ENCODE measurements around the gene IKBKG.

Gene IKBKG

DNA sequence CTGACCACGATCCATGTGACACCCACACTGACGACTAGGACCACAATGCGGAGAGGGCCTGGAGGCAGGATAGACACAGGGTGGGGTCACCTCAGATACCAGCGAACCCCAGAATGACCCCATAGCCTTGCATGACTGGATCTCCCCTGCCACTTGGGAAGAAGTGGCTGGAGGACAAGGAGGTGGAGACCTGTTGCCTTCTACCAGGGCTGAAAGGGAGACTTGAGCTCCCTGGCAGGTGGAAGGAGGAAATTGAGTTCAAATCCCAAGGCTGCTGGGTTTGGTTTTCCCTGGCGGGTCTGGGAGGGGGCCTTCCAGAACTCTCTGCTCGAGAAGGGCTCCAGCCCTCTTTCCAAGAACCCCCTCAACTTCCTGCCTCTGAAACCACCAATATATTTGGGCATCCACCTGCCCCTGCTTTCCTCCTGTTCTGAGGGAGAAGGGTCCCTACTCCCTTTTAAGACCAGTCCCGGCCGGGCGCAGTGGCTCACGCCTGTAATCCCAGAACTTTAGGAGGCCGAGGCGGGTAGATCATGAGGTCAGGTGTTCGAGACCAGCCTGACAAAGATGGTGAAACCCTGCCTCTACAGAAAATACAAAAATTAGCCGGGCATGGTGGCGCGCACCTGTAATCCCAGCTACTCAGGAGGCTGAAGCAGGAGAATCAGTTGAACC, 34.4 kb upstream of the IKBKG start:
- Histone ChIP-seq H3K27ac (ENCODE audit: low read depth, low read length) (no peak overlapping the region), H3K36me3 (ENCODE audit: insufficient read depth, low read length) (peaks cover 6% of the 10 kb centered on the region; the same call in 1 of the 2 replicates), H3K4me1 (ENCODE audit: insufficient read depth, low read length) (no peaks in the 10 kb centered on the region), H3K9ac (ENCODE audit: low read depth, low read length) (no peak overlapping the region), H3K27me3 (ENCODE audit: insufficient read depth, low read length) (no peaks in the 10 kb centered on the region), H3K9me3 (ENCODE audit: insufficient read depth, low read depth, low read length) (no peaks in the 10 kb centered on the region), H3K4me3 (ENCODE audit: low read length) (no peak overlapping the region)
- WGBS: 95% methylated on average over 16 of the region's 16 CpGs

DNA sequence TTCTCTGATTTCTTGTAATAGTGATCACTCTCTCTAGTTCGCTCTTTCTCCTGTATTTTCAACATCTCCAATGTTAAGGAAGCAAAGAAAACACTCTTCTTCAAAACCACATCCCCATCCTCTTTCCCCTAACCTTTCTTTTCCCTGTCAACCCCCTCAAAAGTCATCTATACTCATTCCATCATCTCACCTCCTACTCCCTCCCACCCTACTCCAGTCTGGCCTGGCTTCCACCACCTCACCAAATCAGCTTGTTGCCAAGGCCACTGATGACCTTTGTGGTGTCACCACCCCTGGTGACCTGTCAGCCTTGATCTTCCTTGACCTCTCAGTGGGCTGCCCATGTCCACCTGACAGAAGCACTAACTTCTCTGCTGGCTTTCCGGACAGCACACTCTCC, 33.7 kb upstream of the IKBKG start:
- no peak overlapping the region for H3K4me3 ChIP-seq (ENCODE audit: low read length)
- WGBS: 97% methylated on average over 2 of the region's 2 CpGs
- H3K9me3 ChIP-seq (ENCODE audit: insufficient read depth, low read depth, low read length): no peaks in the 10 kb centered on the region
- H3K27me3 ChIP-seq (ENCODE audit: insufficient read depth, low read length): no peaks in the 10 kb centered on the region
- H3K4me1 ChIP-seq (ENCODE audit: insufficient read depth, low read length): no peaks in the 10 kb centered on the region
- H3K36me3 ChIP-seq (ENCODE audit: insufficient read depth, low read length): peaks cover 6% of the 10 kb centered on the region; the same call in 1 of the 2 replicates
- no peak overlapping the region for H3K9ac ChIP-seq (ENCODE audit: low read depth, low read length)
- H3K27ac ChIP-seq (ENCODE audit: low read depth, low read length): no peak overlapping the region

DNA sequence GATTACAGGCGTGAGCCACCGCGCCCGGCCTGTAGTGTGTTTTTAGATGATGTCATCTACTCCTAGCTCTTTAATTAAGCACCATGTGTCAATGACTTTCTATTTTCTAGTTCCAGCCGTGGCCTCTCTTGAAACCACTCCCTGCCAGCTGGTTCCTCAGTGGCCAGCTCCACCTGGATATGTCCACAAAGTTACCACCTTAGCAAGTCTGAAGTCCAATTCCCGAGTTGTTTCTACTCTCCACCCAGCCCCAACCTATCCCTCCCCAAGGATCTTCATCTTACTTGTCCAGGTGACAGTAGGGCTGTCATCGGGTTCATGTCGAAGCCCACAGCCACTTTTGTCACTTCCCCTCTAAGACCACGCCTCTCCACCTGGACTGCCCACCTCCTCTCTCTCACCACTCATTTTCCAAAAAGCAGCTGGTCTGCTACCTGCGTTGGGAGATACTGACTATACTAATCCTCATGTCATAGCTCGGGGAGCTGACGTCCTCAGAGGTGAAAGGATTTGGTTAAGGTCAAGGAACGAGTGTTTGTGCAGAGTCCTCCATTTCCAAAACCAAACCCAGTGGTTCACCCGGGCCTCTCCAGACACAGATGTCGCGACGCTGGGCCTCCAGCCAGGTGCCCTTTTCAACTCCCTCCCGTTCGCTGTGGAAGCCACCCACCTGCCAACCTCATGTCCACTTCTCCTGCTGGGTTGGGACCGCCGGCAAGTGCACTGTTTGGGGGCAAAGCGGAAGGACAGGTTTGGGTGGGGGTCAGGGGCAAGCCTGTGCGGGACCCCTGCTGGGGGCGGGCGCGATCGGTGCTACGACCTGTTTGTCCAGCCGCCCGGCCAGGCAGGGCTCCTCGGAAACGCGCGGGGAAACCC, 32.1 kb upstream of the IKBKG start:
- H3K4me3 ChIP-seq (ENCODE audit: low read length): peak overlapping the region; percentile 76
- no peaks in the 10 kb centered on the region; the same call in 1 of the 2 replicates for H3K27me3 ChIP-seq (ENCODE audit: insufficient read depth, low read length)

DNA sequence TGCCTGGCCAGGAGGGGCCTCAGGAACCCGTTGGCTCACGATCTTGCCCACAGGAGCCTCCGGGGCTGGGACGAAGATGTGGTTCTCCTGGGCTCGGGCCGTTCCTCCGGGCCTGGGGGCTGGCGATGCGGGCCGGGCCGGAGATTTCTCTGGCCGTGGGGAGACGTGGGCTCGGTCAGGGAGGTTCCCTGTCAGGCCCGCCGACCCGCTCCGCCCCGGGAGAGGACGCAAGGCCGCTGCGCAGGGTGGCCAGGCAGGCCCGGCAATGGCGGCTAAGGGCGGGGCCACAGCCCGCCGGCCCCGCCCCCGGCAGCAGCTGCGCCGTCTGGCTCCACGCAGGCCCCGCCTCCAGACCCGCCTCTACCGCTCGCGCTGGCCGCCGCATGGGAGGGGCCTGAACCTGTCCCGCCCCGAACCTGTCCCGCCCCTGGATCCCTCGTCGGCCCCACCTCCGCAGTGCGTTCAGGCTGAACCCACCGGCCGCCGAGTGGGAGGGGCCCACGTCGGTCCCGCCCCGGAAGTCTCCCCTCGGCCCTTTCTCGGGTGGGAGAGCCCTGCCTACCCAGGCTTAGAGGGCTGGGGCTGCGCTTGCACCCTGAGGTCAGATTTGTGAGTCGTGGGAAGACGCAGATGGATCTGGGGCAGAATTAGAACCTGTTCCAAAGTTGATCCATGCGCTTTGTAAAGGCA, 31.3 kb upstream of the IKBKG start, which contains the start of gene FAM3A:
Gene FAM3A (minus strand): TSS at position 267 of the 690 bp plus-strand sequence. CDS start 460 bp downstream, outside the sequence.
- no peaks in the 10 kb centered on the region for H3K4me1 ChIP-seq (ENCODE audit: insufficient read depth, low read length)
- WGBS: under 1% methylated on average over 59 of the region's 59 CpGs
- peak within 1 kb of the TSS; percentile 76 for H3K4me3 ChIP-seq (ENCODE audit: low read length)
- H3K9ac ChIP-seq (ENCODE audit: low read depth, low read length): peak within 1 kb of the TSS; percentile 74
- H3K27ac ChIP-seq (ENCODE audit: low read depth, low read length): peak within 1 kb of the TSS; percentile 99; the same call in 1 of the 2 replicates
- no peaks in the 10 kb centered on the region for H3K9me3 ChIP-seq (ENCODE audit: insufficient read depth, low read depth, low read length)
- H3K36me3 ChIP-seq (ENCODE audit: insufficient read depth, low read length): no peaks in the 10 kb centered on the region
- H3K27me3 ChIP-seq (ENCODE audit: insufficient read depth, low read length): no peaks in the 10 kb centered on the region; the same call in 1 of the 2 replicates

More for the DNA sequence above, 32.1 kb upstream of the IKBKG start:
- no peaks in the 10 kb centered on the region for H3K36me3 ChIP-seq (ENCODE audit: insufficient read depth, low read length)
- H3K27ac ChIP-seq (ENCODE audit: low read depth, low read length): peak overlapping the region; percentile 52; the same call in 1 of the 2 replicates
- no peaks in the 10 kb centered on the region for H3K9me3 ChIP-seq (ENCODE audit: insufficient read depth, low read depth, low read length)
- 25% methylated on average over 31 of the region's 34 CpGs for WGBS
- peak overlapping the region; percentile 73 for H3K9ac ChIP-seq (ENCODE audit: low read depth, low read length)
- no peaks in the 10 kb centered on the region for H3K4me1 ChIP-seq (ENCODE audit: insufficient read depth, low read length)

DNA sequence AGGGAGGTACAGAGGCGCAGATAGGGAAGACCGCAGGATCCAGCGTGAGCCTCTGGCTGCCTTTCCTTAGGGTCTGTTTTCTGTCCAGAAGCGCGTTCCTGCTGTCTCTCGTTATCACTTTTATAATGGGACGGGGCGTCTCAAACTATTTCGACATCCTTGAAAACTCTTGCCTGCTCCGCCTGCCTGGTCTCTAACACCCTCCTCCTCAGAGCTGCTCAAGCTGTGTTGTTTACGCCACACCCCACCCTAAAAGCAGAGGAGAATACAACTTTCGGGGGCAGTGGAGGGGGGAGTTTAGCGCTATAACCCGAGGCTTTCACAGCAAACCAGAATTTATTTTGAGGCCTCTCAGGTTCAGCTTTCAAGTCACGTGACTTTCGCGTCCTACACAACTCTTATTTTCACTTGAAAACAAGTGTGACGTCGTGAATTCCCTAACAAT, 30.7 kb upstream of the IKBKG start:
- Histone ChIP-seq H3K9ac (ENCODE audit: low read depth, low read length) (peak overlapping the region; percentile 74), H3K36me3 (ENCODE audit: insufficient read depth, low read length) (no peaks in the 10 kb centered on the region), H3K9me3 (ENCODE audit: insufficient read depth, low read depth, low read length) (no peaks in the 10 kb centered on the region), H3K27me3 (ENCODE audit: insufficient read depth, low read length) (no peaks in the 10 kb centered on the region; the same call in 1 of the 2 replicates), H3K4me3 (ENCODE audit: low read length) (peak overlapping the region; percentile 67), H3K27ac (ENCODE audit: low read depth, low read length) (peak overlapping the region; percentile 99; the same call in 1 of the 2 replicates), H3K4me1 (ENCODE audit: insufficient read depth, low read length) (no peaks in the 10 kb centered on the region)
- under 1% methylated on average over 18 of the region's 19 CpGs for WGBS

DNA sequence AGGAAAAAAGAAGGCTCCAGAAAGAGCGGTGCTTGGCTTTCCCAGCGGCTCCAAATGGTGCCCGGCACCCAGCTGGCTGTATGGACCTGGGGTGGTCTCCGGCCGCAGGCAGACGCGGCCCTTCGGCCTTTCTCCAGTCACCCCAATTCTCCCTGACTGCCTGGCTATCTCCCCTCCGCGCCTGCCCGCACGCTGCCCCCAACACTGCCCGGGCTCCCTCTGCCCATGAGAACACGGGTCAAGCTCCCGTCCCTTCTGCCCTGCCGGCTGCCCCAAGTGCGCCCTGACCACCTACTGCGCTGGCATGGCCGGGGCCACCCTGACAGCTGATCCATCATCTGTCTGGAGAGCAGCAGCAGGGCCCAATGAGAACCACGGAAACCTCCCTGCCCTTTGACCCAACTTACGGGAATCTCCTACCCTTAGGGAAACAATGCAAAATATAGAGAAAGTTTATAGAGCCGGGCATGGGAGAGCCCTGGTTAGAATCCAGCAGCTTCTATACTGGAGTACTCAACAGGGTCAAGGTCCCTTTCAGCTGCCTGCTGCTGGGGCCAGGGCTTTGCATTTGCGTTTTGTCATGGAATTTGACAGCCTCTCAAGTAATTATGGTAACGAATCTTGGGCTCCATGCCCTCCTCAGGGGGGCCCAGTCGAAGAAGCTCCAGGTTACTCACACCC, 30.2 kb upstream of the IKBKG start:
- Histone ChIP-seq H3K27ac (ENCODE audit: low read depth, low read length) (peak overlapping the region; percentile 99; the same call in 1 of the 2 replicates), H3K9ac (ENCODE audit: low read depth, low read length) (peak overlapping the region; percentile 44; the same call in 1 of the 2 replicates), H3K27me3 (ENCODE audit: insufficient read depth, low read length) (peaks cover under 1% of the 10 kb centered on the region), H3K4me1 (ENCODE audit: insufficient read depth, low read length) (no peaks in the 10 kb centered on the region), H3K4me3 (ENCODE audit: low read length) (peak overlapping the region; percentile 67), H3K9me3 (ENCODE audit: insufficient read depth, low read depth, low read length) (no peaks in the 10 kb centered on the region), H3K36me3 (ENCODE audit: insufficient read depth, low read length) (no peaks in the 10 kb centered on the region)
- WGBS: 2% methylated on average over 24 of the region's 25 CpGs

DNA sequence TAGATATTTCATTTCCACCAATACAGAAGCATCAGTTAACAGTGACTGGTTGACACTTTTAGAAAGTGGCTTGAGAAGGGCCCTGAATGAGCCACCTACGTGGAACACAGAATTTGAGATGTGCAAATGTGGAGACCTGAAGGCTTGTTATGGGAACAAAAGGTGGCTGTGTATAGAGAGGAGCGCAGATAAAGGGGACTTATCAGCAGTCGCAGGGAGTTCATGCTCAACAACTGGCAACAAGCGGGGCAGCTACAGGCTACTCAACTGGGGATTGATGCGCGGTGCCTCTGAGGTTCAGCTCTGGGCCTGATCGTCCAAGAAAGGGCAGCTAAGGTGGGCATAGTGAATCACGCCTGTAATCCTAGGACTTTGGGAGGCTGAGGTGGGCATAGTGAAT, 28.0 kb upstream of the IKBKG start:
- no peak overlapping the region for H3K4me3 ChIP-seq (ENCODE audit: low read length)
- peaks cover 2% of the 10 kb centered on the region for H3K27me3 ChIP-seq (ENCODE audit: insufficient read depth, low read length)
- no peaks in the 10 kb centered on the region for H3K4me1 ChIP-seq (ENCODE audit: insufficient read depth, low read length)
- no peak overlapping the region for H3K27ac ChIP-seq (ENCODE audit: low read depth, low read length)
- H3K9me3 ChIP-seq (ENCODE audit: insufficient read depth, low read depth, low read length): no peaks in the 10 kb centered on the region
- no peak overlapping the region for H3K9ac ChIP-seq (ENCODE audit: low read depth, low read length)
- 92% methylated on average over 8 of the region's 8 CpGs for WGBS
- no peaks in the 10 kb centered on the region for H3K36me3 ChIP-seq (ENCODE audit: insufficient read depth, low read length)

DNA sequence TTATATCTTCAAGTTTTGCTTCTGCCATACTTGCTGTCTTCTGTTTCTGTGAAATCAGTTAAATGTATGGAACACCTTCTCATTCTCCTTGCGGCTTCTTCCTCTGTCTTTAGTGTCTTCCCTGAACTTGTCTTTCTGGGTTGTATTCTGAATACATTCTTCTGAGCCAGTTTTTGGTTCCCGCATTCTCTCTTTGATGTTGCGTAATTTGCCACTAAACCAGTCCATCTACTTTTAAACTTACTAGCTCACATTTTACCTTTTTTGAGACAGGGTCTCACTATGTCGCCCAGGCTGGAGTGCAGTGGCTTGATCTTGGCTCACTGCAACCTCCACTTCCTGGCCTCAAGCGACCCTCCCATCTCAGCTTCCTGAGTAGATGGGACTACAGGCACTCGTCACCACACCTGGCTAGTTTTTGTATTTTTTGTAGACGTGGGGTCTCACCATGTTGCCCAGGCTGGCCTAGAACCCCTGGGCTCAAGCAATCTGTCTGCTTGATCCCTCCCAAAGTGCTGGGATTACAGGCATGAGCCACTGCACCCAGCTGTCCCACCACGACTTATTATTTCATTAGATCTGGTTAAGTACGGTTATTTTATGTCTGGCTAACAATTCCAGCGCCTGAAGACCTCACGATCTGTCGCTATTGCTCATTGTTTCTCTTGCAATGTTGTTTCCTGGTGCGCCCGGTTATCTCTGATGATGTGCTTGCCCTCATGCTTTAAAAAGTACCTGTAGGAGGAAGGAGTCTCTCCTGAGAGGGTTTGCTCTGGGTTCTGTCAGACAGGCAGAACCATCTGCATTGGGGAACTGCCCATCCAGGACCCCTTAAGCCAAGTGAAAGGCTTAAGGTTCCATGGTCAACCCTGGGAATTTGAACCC, 21.6 kb upstream of the IKBKG start:
- Histone ChIP-seq H3K9ac (ENCODE audit: low read depth, low read length) (no peak overlapping the region), H3K4me1 (ENCODE audit: insufficient read depth, low read length) (no peaks in the 10 kb centered on the region), H3K27me3 (ENCODE audit: insufficient read depth, low read length) (peaks cover 13% of the 10 kb centered on the region), H3K27ac (ENCODE audit: low read depth, low read length) (no peak overlapping the region), H3K36me3 (ENCODE audit: insufficient read depth, low read length) (no peaks in the 10 kb centered on the region; the same call in 1 of the 2 replicates), H3K9me3 (ENCODE audit: insufficient read depth, low read depth, low read length) (no peaks in the 10 kb centered on the region), H3K4me3 (ENCODE audit: low read length) (no peak overlapping the region)
- 94% methylated on average over 13 of the region's 14 CpGs for WGBS

DNA sequence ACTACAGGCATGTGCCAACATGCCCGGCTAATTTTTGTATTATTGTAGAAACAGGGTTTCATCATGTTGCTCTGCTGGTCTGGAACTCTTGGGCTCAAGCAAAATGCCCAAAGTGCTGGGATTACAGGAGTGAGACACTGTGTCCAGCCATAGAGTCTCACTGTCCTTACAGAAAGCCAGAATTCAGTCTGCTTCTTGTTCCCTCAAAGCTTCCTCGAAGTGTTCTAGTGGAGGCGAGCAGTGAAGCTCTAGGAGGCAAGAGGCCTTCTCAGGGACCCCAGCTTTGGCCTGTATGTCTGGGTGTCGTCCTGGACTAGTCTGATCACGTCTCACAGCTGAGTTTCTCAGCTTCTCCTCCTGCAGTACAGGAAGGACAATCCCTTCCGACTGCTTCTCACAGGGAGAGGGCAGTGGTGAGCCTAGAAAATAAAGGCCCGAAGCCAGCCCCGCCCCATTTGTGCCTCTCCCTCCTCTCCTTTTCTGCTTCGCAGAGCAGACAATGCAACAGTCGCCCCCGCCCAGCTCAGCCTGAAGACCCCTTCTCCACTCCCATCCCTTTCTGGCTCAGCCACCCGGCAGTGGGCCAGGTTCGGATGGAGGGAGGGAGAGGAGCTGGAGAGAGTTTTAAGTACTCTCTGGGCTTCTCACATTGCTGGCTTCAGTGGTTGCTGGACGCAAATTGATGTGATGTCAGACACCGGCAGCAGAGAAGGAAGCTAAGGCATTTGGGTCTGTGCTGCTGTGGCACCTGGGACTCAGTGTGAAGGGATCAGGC, 20.3 kb upstream of the IKBKG start:
- H3K4me1 ChIP-seq (ENCODE audit: insufficient read depth, low read length): no peaks in the 10 kb centered on the region
- H3K9ac ChIP-seq (ENCODE audit: low read depth, low read length): peak overlapping the region; percentile 36; the same call in 1 of the 2 replicates
- 13% methylated on average over 12 of the region's 15 CpGs for WGBS
- H3K4me3 ChIP-seq (ENCODE audit: low read length): peak overlapping the region; percentile 51
- H3K9me3 ChIP-seq (ENCODE audit: insufficient read depth, low read depth, low read length): no peaks in the 10 kb centered on the region
- peak overlapping the region; percentile 12; the same call in 1 of the 2 replicates for H3K27ac ChIP-seq (ENCODE audit: low read depth, low read length)
- peaks cover 13% of the 10 kb centered on the region for H3K27me3 ChIP-seq (ENCODE audit: insufficient read depth, low read length)
- H3K36me3 ChIP-seq (ENCODE audit: insufficient read depth, low read length): peaks cover 3% of the 10 kb centered on the region; the same call in 1 of the 2 replicates

All from HUES64 (cell line).